SK-N-SH treated with all-trans-retinoic acid at 6 μM for 48 hours (cell line): ENCODE results near the gene GDF9.

Source experiments
- CSDC2 ChIP-seq: fragments of 250-450 bp; sonication (Bioruptor Pico); IDR thresholded peaks from 2 replicates; pipeline ENCODE4 v1.5.0; 2020; ENCODE audit warnings: mild to moderate bottlenecking, moderate library complexity
- GLIS3 ChIP-seq: fragments of 250-450 bp; sonication (Bioruptor Pico); IDR thresholded peaks from 2 replicates; pipeline ENCODE4 v1.5.0; 2020; ENCODE audit warnings: mild to moderate bottlenecking, moderate library complexity
- PPARA ChIP-seq: fragments of 250-450 bp; sonication (Bioruptor Pico); IDR thresholded peaks from 2 replicates; pipeline ENCODE4 v1.5.0; 2020; ENCODE audit warnings: mild to moderate bottlenecking, borderline replicate concordance
- SNAI2 ChIP-seq: fragments of 250-450 bp; sonication (Bioruptor Pico); IDR thresholded peaks from 2 replicates; pipeline ENCODE4 v1.5.0; 2020; ENCODE audit warnings: mild to moderate bottlenecking, moderate library complexity
- TOX ChIP-seq: fragments of 250-450 bp; sonication (Bioruptor Pico); IDR thresholded peaks from 2 replicates; pipeline ENCODE4 v1.8.0; 2021; ENCODE audit warnings: mild to moderate bottlenecking, moderate library complexity, borderline replicate concordance
- ZFP3 ChIP-seq: fragments of 250-450 bp; sonication (Bioruptor Pico); IDR thresholded peaks from 2 replicates; pipeline ENCODE4 v1.5.0; 2020; ENCODE audit warnings: mild to moderate bottlenecking, moderate library complexity
- ZFP30 ChIP-seq: fragments of 450-650 bp; formaldehyde crosslinking; IDR thresholded peaks from 2 replicates; pipeline ENCODE4 v1.5.0; 2022; ENCODE audit warnings: mild to moderate bottlenecking, moderate library complexity
- ZNF70 ChIP-seq: fragments of 450-650 bp; formaldehyde crosslinking; IDR thresholded peaks from 2 replicates; pipeline ENCODE4 v1.5.0; 2020; ENCODE audit warnings: mild to moderate bottlenecking, moderate library complexity
- ZNF8 ChIP-seq: fragments of 450-650 bp; formaldehyde crosslinking; IDR thresholded peaks from 2 replicates; pipeline ENCODE4 v1.5.0; 2020; ENCODE audit warnings: mild to moderate bottlenecking, moderate library complexity
- TF ChIP-seq, protein P1 (sequence below): fragments of 250-450 bp; sonication (Bioruptor Pico); IDR thresholded peaks from 2 replicates; pipeline ENCODE4 v1.8.0; 2020; ENCODE audit warnings: mild to moderate bottlenecking, moderate library complexity, borderline replicate concordance
- TF ChIP-seq, protein P2 (sequence below): fragments of 250-450 bp; sonication (Bioruptor Pico); IDR thresholded peaks from 2 replicates; pipeline ENCODE4 v1.5.1; 2020; ENCODE audit warnings: low read depth, mild to moderate bottlenecking, moderate library complexity
- TF ChIP-seq, protein P3 (sequence below): fragments of 250-450 bp; sonication (Bioruptor Pico); IDR thresholded peaks from 2 replicates; pipeline ENCODE4 v1.8.0; 2021; ENCODE audit warnings: low read depth, mild to moderate bottlenecking, moderate library complexity, borderline replicate concordance
- TF ChIP-seq, protein P4 (sequence below): fragments of 250-450 bp; sonication (Bioruptor Pico); IDR thresholded peaks from 2 replicates; pipeline ENCODE4 v1.5.0; 2020; ENCODE audit warnings: mild to moderate bottlenecking, moderate library complexity

DNA sequence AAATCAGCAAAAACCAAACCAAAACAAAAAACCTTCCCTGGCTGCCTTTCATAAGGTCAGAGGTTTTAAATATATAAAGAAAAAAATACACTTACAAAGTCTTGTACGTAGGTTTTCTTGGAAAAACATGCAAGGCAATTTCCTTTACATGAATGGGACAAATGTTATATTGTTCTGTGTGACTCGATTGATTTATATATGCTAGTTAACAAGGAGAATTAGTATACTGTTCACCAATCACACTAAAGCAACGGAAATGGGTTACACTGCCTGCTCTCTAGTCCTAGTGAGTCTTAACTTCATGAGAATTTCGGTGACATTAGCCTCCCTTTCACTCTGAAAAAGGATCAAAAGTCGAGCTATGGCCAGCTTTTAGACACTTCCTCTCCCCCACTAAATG lies 5.5 kb downstream of the GDF9 start:
- TF ChIP-seq, protein P1, sequence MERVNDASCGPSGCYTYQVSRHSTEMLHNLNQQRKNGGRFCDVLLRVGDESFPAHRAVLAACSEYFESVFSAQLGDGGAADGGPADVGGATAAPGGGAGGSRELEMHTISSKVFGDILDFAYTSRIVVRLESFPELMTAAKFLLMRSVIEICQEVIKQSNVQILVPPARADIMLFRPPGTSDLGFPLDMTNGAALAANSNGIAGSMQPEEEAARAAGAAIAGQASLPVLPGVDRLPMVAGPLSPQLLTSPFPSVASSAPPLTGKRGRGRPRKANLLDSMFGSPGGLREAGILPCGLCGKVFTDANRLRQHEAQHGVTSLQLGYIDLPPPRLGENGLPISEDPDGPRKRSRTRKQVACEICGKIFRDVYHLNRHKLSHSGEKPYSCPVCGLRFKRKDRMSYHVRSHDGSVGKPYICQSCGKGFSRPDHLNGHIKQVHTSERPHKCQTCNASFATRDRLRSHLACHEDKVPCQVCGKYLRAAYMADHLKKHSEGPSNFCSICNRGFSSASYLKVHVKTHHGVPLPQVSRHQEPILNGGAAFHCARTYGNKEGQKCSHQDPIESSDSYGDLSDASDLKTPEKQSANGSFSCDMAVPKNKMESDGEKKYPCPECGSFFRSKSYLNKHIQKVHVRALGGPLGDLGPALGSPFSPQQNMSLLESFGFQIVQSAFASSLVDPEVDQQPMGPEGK (CRISPR knock-in tag): no peak
- TF ChIP-seq TOX (CRISPR knock-in tag): no peak
- TF ChIP-seq, protein P2, sequence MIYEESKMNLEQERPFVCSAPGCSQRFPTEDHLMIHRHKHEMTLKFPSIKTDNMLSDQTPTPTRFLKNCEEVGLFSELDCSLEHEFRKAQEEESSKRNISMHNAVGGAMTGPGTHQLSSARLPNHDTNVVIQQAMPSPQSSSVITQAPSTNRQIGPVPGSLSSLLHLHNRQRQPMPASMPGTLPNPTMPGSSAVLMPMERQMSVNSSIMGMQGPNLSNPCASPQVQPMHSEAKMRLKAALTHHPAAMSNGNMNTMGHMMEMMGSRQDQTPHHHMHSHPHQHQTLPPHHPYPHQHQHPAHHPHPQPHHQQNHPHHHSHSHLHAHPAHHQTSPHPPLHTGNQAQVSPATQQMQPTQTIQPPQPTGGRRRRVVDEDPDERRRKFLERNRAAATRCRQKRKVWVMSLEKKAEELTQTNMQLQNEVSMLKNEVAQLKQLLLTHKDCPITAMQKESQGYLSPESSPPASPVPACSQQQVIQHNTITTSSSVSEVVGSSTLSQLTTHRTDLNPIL (CRISPR knock-in tag): no peak
- TF ChIP-seq ZNF70: no peak
- no peak for TF ChIP-seq ZFP30 (CRISPR knock-in tag)
- no peak for TF ChIP-seq ZFP3
- no peak for TF ChIP-seq ZNF8
- no peak for TF ChIP-seq GLIS3 (CRISPR knock-in tag)
- no peak for TF ChIP-seq CSDC2 (CRISPR knock-in tag)
- no peak for TF ChIP-seq PPARA (CRISPR knock-in tag)
- TF ChIP-seq, protein P3, sequence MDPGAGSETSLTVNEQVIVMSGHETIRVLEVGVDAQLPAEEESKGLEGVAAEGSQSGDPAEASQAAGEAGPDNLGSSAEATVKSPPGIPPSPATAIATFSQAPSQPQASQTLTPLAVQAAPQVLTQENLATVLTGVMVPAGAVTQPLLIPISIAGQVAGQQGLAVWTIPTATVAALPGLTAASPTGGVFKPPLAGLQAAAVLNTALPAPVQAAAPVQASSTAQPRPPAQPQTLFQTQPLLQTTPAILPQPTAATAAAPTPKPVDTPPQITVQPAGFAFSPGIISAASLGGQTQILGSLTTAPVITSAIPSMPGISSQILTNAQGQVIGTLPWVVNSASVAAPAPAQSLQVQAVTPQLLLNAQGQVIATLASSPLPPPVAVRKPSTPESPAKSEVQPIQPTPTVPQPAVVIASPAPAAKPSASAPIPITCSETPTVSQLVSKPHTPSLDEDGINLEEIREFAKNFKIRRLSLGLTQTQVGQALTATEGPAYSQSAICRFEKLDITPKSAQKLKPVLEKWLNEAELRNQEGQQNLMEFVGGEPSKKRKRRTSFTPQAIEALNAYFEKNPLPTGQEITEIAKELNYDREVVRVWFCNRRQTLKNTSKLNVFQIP: no peak
- TF ChIP-seq, protein P4, sequence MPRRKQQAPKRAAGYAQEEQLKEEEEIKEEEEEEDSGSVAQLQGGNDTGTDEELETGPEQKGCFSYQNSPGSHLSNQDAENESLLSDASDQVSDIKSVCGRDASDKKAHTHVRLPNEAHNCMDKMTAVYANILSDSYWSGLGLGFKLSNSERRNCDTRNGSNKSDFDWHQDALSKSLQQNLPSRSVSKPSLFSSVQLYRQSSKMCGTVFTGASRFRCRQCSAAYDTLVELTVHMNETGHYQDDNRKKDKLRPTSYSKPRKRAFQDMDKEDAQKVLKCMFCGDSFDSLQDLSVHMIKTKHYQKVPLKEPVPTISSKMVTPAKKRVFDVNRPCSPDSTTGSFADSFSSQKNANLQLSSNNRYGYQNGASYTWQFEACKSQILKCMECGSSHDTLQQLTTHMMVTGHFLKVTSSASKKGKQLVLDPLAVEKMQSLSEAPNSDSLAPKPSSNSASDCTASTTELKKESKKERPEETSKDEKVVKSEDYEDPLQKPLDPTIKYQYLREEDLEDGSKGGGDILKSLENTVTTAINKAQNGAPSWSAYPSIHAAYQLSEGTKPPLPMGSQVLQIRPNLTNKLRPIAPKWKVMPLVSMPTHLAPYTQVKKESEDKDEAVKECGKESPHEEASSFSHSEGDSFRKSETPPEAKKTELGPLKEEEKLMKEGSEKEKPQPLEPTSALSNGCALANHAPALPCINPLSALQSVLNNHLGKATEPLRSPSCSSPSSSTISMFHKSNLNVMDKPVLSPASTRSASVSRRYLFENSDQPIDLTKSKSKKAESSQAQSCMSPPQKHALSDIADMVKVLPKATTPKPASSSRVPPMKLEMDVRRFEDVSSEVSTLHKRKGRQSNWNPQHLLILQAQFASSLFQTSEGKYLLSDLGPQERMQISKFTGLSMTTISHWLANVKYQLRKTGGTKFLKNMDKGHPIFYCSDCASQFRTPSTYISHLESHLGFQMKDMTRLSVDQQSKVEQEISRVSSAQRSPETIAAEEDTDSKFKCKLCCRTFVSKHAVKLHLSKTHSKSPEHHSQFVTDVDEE (CRISPR knock-in tag): no peak
- TF ChIP-seq SNAI2 (CRISPR knock-in tag): no peak
